Large intestine (tissue), 12 donors: ENCODE measurements around the gene EXOSC7. TPM values are rescaled to one million over a fixed set of nuclear protein-coding genes. Genes with fewer than 3 reads are reported as not detected.

Experiments
- DNase-seq, 2 donors: peaks; one replicate each; pipeline versions ENCODE4 v3.0.0 to v3.0.0-alpha.2; 2013
- H3K27ac ChIP-seq: one replicate; pipeline ENCODE4 v1.5.1; 2013; ENCODE audit warnings: low read length
- H3K27me3 ChIP-seq: 2 replicates; pipeline ENCODE4 v1.6.1; 2013; ENCODE audit warnings: low read length; ENCODE audit not compliant: control insufficient read depth, insufficient read depth
- H3K36me3 ChIP-seq: 2 replicates; pipeline ENCODE4 v1.6.1; 2013; ENCODE audit warnings: low read length; ENCODE audit not compliant: control insufficient read depth, insufficient read depth
- H3K4me1 ChIP-seq: one replicate; pipeline ENCODE4 v1.6.1; 2013; ENCODE audit warnings: low read length; ENCODE audit not compliant: control insufficient read depth, insufficient read depth
- H3K4me3 ChIP-seq: one replicate; pipeline ENCODE4 v1.5.1; 2013; ENCODE audit warnings: low read length
- H3K9me3 ChIP-seq: one replicate; pipeline ENCODE4 v1.6.1; 2013; ENCODE audit warnings: mild to moderate bottlenecking, low read depth, low read length, moderate library complexity; ENCODE audit not compliant: control insufficient read depth
- WGBS: methylation state at CpG from one replicate; pipeline ENCODE4 v1.1.5; 2013; ENCODE audit warnings: low lambda C conversion rate; ENCODE audit not compliant: insufficient coverage; 5-methylcytosine and 5-hydroxymethylcytosine counted together
- long read RNA-seq, 11 donors: transcript quantifications; one replicate each; lab custom pipeline, GENCODE V29; 2026
- polyA plus RNA-seq: library from polyadenylated mRNA; unstranded; fragments of 120-200 nt; gene quantifications from one replicate; pipeline ENCODE4 v1.2.1, GENCODE V29; 2013

The EXOSC7 gene
- polyA plus RNA-seq = 38.1 TPM
- long read RNA-seq, donor 1, partial matches to known transcripts = 0 of 9 reads
- long read RNA-seq, donor 1, other reads (novel, unspliced or antisense) = 0 of 9 reads
- long read RNA-seq, donor 2, transcript EXOSC7-201 (8 exons, 1,055 nt) = major isoform, 10 of 20 reads
- long read RNA-seq, donor 2, partial matches to known transcripts = 0 of 20 reads
- long read RNA-seq, donor 2, other reads (novel, unspliced or antisense) = 0 of 20 reads
- long read RNA-seq, donor 3 = 0 reads
- long read RNA-seq, donor 4, partial matches to known transcripts = 0 of 3 reads
- long read RNA-seq, donor 4, other reads (novel, unspliced or antisense) = 0 of 3 reads
- long read RNA-seq, donor 5, transcript EXOSC7-201 (8 exons, 1,055 nt) = major isoform, 8 of 14 reads
- long read RNA-seq, donor 5, partial matches to known transcripts = 0 of 14 reads
- long read RNA-seq, donor 5, other reads (novel, unspliced or antisense) = 0 of 14 reads
- long read RNA-seq, donor 6, transcript EXOSC7-201 (8 exons, 1,055 nt) = major isoform, 8 of 56 reads
- long read RNA-seq, donor 6, partial matches to known transcripts = 0 of 56 reads
- long read RNA-seq, donor 6, other reads (novel, unspliced or antisense) = 45 of 56 reads
- long read RNA-seq, donor 7, partial matches to known transcripts = 0 of 6 reads
- long read RNA-seq, donor 7, other reads (novel, unspliced or antisense) = 0 of 6 reads
- long read RNA-seq, donor 8, transcript EXOSC7-201 (8 exons, 1,055 nt) = major isoform, 17 of 70 reads
- long read RNA-seq, donor 8, partial matches to known transcripts = 24 of 70 reads
- long read RNA-seq, donor 8, other reads (novel, unspliced or antisense) = 23 of 70 reads
- long read RNA-seq, donor 9, transcript EXOSC7-201 (8 exons, 1,055 nt) = major isoform, 11 of 17 reads
- long read RNA-seq, donor 9, partial matches to known transcripts = 0 of 17 reads
- long read RNA-seq, donor 9, other reads (novel, unspliced or antisense) = 0 of 17 reads
- long read RNA-seq, donor 10, transcript EXOSC7-209 (3 exons, 1,647 nt) = minor isoform, 6 of 26 reads
- long read RNA-seq, donor 10, transcript EXOSC7-201 (8 exons, 1,055 nt) = major isoform, 16 of 26 reads
- long read RNA-seq, donor 10, partial matches to known transcripts = 0 of 26 reads
- long read RNA-seq, donor 10, other reads (novel, unspliced or antisense) = 0 of 26 reads
- long read RNA-seq, donor 11, transcript EXOSC7-201 (8 exons, 1,055 nt) = major isoform, 11 of 12 reads
- long read RNA-seq, donor 11, partial matches to known transcripts = 0 of 12 reads
- long read RNA-seq, donor 11, other reads (novel, unspliced or antisense) = 0 of 12 reads

- Histone ChIP-seq H3K9me3 (no peaks in the 10 kb centered on the region), H3K4me1 (peaks cover 29% of the 10 kb centered on the region), H3K27me3 (no peaks in the 10 kb centered on the region), H3K4me3 (peak within 1 kb of the TSS; percentile 98), H3K36me3 (no peaks in the 10 kb centered on the region), H3K27ac (peak within 1 kb of the TSS; percentile 95)
- peak; percentile 90 to 91 for DNase-seq
- WGBS = no CpG with 5 or more reads among the region's 82 CpGs
These were observed at the start of gene EXOSC7, which contains the start of gene ZDHHC3 for GRCh38 chr3:44976002-44976815. TSS of gene EXOSC7 (plus strand) at chr3:44976244. CDS start at chr3:44976278, 34 bp downstream. TSS of gene ZDHHC3 (minus strand) at chr3:44976174. CDS start at chr3:44959436, 16,738 bp downstream.

- peaks cover 7% of the 10 kb centered on the region for H3K4me1 ChIP-seq
- H3K27ac ChIP-seq = peak overlapping the region; percentile 16
- H3K4me3 ChIP-seq = no peak overlapping the region
- H3K27me3 ChIP-seq = no peaks in the 10 kb centered on the region
- peaks cover 77% of the 10 kb centered on the region for H3K36me3 ChIP-seq
- peak; percentile 27 to 42 for DNase-seq
- WGBS = no CpG with 5 or more reads among the region's 7 CpGs
- H3K9me3 ChIP-seq = no peaks in the 10 kb centered on the region
These were observed 49.1 kb upstream of the EXOSC7 start for GRCh38 chr3:44926921-44927320.

- H3K9me3 ChIP-seq = no peaks in the 10 kb centered on the region
- peak in 1 of 2 donors; percentile 51 for DNase-seq
- peak overlapping the region; percentile 16 for H3K27ac ChIP-seq
- H3K4me1 ChIP-seq = peaks cover 7% of the 10 kb centered on the region
- WGBS = no CpG with 5 or more reads among the region's 7 CpGs
- no peak overlapping the region for H3K4me3 ChIP-seq
- H3K27me3 ChIP-seq = no peaks in the 10 kb centered on the region
- H3K36me3 ChIP-seq = peaks cover 77% of the 10 kb centered on the region
These were observed 48.7 kb upstream of the EXOSC7 start for GRCh38 chr3:44927371-44927770.

GRCh38 chr3:44929782-44930181 lies 46.3 kb upstream of the EXOSC7 start:
- no CpG with 5 or more reads among the region's 5 CpGs for WGBS
- no peaks in the 10 kb centered on the region for H3K9me3 ChIP-seq
- H3K27me3 ChIP-seq = no peaks in the 10 kb centered on the region
- peaks cover 81% of the 10 kb centered on the region for H3K36me3 ChIP-seq
- no peak for DNase-seq
- no peak overlapping the region for H3K27ac ChIP-seq
- H3K4me3 ChIP-seq = no peak overlapping the region
- peaks cover 7% of the 10 kb centered on the region for H3K4me1 ChIP-seq

- WGBS = no CpG with 5 or more reads among the region's 2 CpGs
- H3K36me3 ChIP-seq = peaks cover 78% of the 10 kb centered on the region
These were observed 45.1 kb upstream of the EXOSC7 start for GRCh38 chr3:44930911-44931310.

GRCh38 chr3:44931791-44932190 lies 44.3 kb upstream of the EXOSC7 start:
- Histone ChIP-seq H3K4me1 (peaks cover 7% of the 10 kb centered on the region), H3K4me3 (no peak overlapping the region), H3K27me3 (no peaks in the 10 kb centered on the region), H3K9me3 (no peaks in the 10 kb centered on the region), H3K27ac (no peak overlapping the region), H3K36me3 (peaks cover 76% of the 10 kb centered on the region)
- DNase-seq = no peak
- no CpG with 5 or more reads among the region's 2 CpGs for WGBS

More at GRCh38 chr3:44930911-44931310, 45.1 kb upstream of the EXOSC7 start:
- Histone ChIP-seq H3K9me3 (no peaks in the 10 kb centered on the region), H3K4me3 (no peak overlapping the region), H3K4me1 (peaks cover 7% of the 10 kb centered on the region), H3K27ac (no peak overlapping the region), H3K27me3 (no peaks in the 10 kb centered on the region)
- no peak for DNase-seq

- no peak for DNase-seq
- H3K27me3 ChIP-seq = no peaks in the 10 kb centered on the region
- 100% methylated on average over 1 of the region's 2 CpGs for WGBS
- H3K4me3 ChIP-seq = no peak overlapping the region
- H3K9me3 ChIP-seq = no peaks in the 10 kb centered on the region
- H3K4me1 ChIP-seq = peaks cover 2% of the 10 kb centered on the region
- no peak overlapping the region for H3K27ac ChIP-seq
- peaks cover 72% of the 10 kb centered on the region for H3K36me3 ChIP-seq
These were observed 43.8 kb upstream of the EXOSC7 start for GRCh38 chr3:44932271-44932670.

- Histone ChIP-seq H3K27ac (no peak overlapping the region), H3K4me1 (no peaks in the 10 kb centered on the region), H3K4me3 (no peak overlapping the region), H3K27me3 (no peaks in the 10 kb centered on the region), H3K36me3 (peaks cover 72% of the 10 kb centered on the region), H3K9me3 (no peaks in the 10 kb centered on the region)
- WGBS = no CpG with 5 or more reads among the region's 14 CpGs
- DNase-seq = no peak
These were observed 42.8 kb upstream of the EXOSC7 start for GRCh38 chr3:44932986-44933944.
